GM19351 (cell line): ENCODE results near the gene TMC8.

Source experiments
- ATAC-seq: cut with Tn5 transposase; IDR thresholded peaks from one replicate; pipeline ENCODE4 v1.9.1; 2021; ENCODE audit warnings: mild to moderate bottlenecking, moderate library complexity; ENCODE audit not compliant: unreplicated experiment

Gene TMC8

GRCh38 chr17:78122216-78122930 lies 8.2 kb upstream of the TMC8 start:
- no peak for ATAC-seq

GRCh38 chr17:78122931-78123249 lies 7.7 kb upstream of the TMC8 start:
- ATAC-seq = no peak

- ATAC-seq = no peak
These were observed 7.2 kb upstream of the TMC8 start for GRCh38 chr17:78123258-78123929.

DNA sequence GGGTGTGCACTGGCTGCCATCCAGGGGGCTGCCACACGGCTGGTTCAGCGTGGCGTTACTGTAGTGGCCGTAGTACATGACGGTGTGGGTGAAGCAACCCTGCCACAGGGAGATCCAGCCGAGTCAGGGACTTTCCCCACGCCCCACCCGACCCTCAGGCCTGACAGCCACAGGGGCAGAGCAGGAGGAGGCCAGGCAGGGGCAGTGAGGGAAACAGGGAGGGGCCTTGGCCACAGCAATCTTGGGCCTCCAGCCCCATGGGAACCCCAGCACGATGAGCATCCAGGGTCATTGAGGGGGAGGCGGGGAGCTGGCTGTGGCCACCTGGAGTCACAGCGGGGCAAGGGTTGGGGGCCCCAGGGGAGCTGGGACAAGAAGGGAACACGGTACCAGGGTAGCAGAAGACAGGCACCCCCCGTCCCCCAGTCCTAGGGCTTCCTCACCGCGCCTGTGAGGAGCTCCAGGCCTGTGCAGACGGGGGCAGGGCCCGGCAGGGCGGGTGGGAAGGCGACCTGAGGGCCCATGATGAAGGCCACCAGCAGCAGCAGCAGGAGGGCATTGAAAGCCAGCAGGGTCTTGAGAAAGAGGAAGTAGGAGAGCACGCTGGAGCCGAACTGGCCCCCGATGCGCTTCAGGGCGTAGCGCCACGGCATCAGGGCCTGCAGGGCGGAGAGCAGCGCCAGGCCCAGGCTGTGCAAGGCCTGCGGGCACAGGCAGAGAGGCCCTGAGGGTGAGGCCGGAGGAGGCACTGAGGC lies 6.3 kb upstream of the TMC8 start:
- peak; percentile 28 for ATAC-seq

DNA sequence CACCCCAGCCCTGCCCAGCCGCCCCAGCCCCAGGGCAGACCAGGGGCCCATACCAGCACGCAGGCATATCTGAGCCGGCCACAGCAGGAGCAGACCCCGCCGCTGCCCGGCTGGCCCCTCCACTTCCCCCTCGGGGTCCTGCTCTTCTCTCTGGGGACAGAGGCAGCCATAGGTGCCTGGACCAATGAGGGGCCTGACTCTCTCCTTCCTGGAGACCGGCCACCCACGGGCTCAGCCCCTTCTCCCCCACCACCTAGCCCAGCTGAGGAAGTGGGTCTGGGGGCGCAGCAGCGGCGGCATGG lies 5.8 kb upstream of the TMC8 start:
- no peak for ATAC-seq

DNA sequence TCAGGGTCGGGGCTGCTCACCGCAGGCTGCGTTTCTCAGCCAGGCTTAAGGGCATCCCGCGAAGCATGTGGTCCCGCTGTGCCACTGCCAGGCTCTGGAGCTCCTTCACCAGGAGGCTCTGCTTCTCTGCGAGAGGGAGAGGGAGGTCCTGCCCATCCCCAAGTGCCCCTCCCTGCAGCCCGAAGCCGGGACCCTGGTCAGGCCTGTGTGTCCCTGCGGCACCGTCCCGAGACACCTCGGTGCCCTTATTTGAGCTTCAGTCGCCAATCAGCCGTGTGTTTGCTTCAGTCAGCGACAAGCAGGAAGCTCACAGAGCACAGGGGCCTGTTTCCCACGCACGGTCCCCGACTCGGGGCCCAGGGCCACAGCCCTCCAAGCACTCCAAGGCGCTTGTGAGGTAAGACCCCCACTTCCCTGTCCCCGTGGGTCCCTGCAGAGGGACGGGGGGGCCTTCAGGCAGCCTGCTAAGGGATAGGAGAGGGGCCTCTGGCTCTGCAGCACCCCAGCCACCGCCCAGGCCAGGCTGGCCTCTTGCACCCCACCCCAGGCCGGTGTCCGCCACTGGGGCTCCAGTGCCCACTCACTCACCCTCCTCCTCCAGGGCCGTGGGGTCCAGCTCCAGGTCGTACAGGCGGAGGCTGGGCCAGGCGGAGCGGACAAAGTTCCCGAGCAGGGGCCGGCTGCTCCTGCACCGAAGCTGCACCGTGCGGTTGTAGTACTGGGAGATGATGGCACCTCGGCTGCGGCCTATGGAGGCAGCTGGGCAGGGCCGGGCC lies 5.2 kb upstream of the TMC8 start:
- no peak for ATAC-seq

GRCh38 chr17:78125976-78126894 lies 4.3 kb upstream of the TMC8 start:
- no peak for ATAC-seq

- no peak for ATAC-seq
These were observed 3.7 kb upstream of the TMC8 start for GRCh38 chr17:78126895-78127238.

DNA sequence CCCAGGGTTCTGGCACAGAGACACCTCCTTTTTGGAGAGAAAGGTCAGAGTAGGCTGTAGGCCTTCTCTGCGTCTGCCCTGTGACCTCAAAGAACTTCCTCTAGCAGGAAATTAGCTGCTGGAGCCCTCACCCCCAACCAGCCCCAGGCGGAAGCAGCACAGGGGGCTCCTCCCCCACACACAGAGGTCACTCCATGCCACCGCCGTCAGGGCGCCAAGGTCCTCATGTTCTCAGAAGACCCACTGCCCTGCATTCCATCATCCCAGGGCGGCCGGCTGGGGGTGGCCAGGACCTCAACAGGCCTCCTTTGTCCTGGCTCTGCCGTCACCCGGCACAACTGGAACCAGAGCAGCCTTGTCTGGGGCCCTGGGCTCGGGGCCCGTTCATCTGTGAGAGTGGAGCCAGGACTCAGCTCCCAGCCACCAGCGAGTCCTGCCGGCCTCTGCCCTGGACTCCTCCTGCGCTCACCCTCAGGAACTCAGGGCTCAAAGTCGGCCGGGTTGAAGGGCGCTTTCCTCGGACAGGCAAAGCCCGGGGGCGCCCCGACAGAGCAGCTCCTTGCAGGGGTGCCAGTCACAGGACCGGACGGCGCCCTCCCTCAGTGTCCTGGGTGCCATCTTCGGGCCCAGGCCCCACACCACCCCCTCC lies 3.2 kb upstream of the TMC8 start:
- no peak for ATAC-seq

- ATAC-seq = no peak
These were observed 2.6 kb upstream of the TMC8 start for GRCh38 chr17:78127888-78128550.

GRCh38 chr17:78128551-78129350 lies 1.8 kb upstream of the TMC8 start, which contains the start of gene TMC6:
Gene TMC6, minus strand, starts transcription at chr17:78128755. Its CDS starts 1,923 bp downstream, at chr17:78126832.
- no peak for ATAC-seq

GRCh38 chr17:78129351-78130089 lies 1.1 kb upstream of the TMC8 start:
- ATAC-seq = no peak

- no peak for ATAC-seq
These were observed 508 bp upstream of the TMC8 start for GRCh38 chr17:78130090-78130436.

- no peak for ATAC-seq
These were observed 857 bp downstream of the TMC8 start for GRCh38 chr17:78131172-78132083.

DNA sequence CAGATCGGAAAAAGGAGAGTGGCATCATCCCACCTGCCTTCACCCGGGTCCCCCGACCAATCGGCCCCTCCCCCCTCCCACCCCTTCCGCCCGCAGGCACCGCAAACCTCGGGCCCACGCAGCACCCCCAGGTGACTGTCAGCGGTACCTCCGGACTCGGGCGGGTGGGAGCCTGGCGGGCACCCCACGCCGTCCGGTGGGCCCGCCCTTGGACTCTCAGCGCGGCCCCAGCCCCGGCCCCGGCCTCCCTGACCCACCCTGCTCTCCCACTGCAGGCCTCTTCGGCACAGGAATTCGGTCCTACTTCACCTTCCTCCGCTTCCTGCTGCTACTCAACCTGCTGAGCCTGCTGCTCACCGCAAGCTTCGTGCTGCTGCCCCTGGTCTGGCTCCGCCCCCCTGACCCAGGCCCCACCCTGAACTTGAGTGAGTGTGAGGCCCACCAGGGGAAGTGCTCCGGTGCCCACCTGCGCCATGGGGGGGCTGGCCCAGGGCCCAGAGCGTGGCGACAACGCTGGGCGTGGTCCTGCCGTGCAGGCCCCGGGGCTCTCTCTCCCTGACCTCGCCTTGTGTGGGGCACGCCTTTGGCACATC lies 1.6 kb downstream of the TMC8 start:
- ATAC-seq = no peak

DNA sequence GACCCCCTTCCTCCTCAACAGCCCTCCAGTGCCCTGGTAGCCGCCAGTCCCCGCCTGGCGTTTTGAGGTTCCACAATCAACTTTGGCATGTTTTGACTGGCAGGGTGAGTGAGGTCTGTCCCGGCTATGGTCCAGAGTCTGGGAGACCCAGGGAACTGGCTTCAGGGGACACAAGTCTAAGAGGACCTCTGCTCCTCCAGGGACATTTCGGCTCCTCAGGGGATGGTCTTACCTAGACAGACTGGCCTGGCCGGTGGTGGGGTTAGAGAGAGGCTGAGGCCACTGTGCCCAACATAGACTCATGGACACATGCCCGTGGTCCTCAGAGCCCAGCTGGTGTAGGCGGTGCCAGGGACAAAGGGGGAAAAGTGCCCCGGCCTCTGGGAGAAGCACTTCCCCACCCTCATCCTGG lies 2.2 kb downstream of the TMC8 start:
- ATAC-seq = no peak
